ENCODE data around the gene XYLT1. TPM values are rescaled to one million over a fixed set of nuclear protein-coding genes. Genes with fewer than 3 reads are reported as not detected.
A peak's percentile ranks its signal among the peaks of the same experiment; 100 is the strongest.

The XYLT1 gene
- polyA plus RNA-seq, 3 donors, result 6.9 to 7.6 (median 7.6) TPM

- no peak for DNase-seq
Measured at GRCh38 chr16:17289674-17290635, 180.8 kb downstream of the XYLT1 start.

DNA sequence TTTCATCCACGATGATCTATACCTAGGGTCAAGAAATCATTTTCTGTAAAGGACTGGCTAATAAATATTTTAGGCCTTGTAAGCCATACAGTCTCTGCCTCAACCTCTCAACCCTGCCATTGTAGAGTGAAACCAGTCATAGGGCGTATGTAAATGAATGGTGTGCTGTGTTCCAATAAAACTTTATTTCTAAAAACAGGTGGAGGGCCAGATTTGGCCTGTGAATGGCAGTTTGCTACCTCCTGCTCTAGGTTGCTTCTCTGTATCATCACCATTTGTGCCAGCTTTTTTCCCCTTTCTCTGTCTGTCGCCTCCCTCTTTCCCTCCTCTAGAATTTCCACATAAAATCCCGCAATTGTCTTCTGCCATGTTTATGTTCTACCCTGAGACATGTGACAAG lies 181.7 kb downstream of the XYLT1 start:
- DNase-seq, result no peak

DNA sequence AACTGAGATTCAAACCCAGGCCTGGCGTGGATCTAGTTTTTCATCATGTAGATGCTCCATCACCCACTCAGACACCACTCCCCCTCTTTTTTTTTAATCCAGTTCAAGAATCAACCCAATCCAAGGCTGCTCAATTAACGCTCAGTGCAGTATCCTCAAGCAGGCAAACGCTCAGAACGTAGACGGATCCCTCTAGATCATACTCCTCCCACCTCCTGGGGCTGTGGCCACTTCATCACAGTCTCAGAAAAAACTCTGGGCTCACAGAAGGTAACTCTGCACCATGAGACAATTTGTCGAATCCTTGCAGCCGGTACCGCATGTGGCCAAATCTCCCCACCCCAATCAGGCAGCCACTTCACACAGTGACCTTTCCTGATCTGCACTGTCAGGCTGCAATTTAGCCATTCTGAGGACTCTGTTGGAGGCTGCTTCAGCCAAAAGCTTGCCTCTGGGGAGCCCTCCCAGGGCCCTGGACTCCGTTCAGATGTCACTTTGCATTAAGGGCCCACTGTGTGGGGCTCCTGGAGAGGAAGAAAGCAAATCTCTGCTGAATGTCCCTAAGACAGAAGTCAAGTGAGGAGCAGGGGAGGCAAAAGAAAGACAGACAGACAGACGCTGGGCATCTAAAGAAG lies 183.5 kb downstream of the XYLT1 start:
- DNase-seq, result no peak

- no peak for DNase-seq
Measured at GRCh38 chr16:17286443-17286842, 184.3 kb downstream of the XYLT1 start.

GRCh38 chr16:17283016-17283415 lies 187.7 kb downstream of the XYLT1 start:
- DNase-seq, result no peak

DNA sequence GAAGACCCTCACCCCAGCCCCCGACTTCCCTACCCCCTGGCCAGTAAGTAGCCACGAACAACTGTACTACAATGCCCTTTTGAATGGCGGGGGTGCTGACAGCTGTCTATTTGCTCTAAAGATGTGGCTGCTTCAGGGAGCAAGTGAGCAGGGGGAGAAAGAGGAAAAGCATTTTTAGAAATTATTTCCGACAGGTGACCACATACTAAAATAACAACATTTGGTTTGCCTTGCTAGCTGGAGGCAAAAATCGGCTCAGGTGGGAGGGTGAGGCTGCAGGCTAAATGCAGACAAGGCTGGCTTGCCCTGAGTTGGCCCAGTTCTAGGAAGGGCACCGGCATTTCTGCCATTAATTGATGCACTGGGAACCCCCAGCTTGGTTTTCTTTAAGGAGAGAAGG lies 188.5 kb downstream of the XYLT1 start:
- no peak for DNase-seq

GRCh38 chr16:17281052-17281451 lies 189.7 kb downstream of the XYLT1 start:
- no peak for DNase-seq

GRCh38 chr16:17278988-17279387 lies 191.8 kb downstream of the XYLT1 start:
- no peak for DNase-seq

DNA sequence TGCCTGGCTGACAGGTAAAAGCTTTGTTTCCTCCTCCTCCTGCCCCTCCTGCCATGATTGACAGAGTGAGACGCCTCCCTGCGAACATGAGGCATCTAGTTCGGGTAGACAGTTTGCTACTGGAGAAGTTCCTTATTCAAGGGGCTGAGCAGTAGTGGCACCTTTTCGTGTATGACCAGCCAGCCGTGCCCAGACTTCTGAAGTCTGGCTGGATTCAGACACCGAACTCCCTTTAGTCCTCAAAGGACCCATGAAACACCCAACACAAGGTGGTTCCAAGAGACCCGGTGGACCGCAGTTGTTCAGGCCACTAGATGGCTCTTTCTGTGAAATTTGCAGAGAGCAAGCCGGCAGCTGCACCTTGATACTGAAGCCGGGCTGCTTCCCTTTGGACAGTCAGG lies 192.8 kb downstream of the XYLT1 start:
- DNase-seq, result peak; percentile 21

DNA sequence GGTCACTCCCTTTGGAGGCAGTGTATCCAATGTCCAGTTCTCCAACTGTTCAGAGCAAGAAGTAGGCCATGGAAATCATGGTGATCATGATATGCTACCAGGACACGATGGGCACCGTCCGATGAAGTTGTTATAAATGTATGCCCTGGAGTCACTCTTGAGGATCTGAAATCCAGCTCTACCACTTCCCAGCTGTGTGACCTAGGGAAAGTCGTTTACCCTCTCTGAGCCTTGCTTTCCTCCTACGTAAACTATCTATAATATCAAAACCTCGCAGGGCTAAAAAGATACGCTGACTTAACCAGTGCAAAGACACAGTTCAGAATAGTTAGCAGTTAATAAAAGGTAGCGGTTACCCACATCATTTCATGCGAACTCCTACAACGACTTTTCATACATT lies 194.2 kb downstream of the XYLT1 start:
- no peak for DNase-seq

- peak; percentile 56 for DNase-seq
Measured at GRCh38 chr16:17276010-17276530, 194.7 kb downstream of the XYLT1 start.

DNA sequence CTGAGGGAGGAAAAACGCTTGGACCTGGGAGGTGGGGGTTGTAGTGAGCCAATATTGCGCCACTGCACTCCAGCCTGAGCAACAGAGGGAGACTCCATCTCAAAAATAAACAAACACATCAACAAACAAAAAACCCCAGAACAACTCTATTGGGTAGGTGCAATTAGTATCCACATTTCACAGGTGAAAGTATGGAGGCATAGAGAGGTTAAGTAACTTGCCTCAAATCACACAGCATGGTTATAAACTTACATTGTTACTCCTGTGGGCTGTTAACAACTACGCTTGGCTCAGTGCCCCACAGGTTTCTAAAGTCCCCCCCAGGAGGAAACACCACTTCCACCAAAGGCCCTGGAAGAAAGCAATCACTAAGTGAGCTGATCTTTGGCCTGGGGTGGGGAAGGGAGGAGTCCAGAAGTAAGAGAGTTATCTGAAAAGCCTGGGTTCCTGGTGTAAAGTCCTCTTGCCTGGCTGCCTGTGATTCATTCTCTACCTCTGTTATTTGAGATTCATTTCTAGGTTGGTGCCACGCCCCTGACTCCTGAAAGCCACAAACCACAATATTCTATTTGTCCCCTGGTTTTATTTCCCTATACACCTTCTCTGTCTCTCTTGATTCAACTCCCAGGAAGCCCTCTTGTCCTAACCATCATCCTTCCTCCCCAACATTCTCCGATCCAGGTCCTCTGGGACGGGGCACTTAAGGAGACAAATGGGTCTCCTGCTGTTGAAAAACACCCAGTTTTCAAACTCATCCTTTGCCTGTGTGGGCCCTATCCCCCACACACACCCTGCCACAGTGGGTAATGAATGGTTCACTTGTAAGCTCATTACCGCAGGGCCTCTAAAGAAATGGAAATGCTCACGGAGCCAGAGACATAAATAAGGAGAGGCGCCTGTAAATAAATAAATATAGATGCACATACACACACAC lies 195.4 kb downstream of the XYLT1 start:
- DNase-seq, result no peak

- DNase-seq, result no peak
Measured at GRCh38 chr16:17273142-17273561, 197.6 kb downstream of the XYLT1 start.

DNA sequence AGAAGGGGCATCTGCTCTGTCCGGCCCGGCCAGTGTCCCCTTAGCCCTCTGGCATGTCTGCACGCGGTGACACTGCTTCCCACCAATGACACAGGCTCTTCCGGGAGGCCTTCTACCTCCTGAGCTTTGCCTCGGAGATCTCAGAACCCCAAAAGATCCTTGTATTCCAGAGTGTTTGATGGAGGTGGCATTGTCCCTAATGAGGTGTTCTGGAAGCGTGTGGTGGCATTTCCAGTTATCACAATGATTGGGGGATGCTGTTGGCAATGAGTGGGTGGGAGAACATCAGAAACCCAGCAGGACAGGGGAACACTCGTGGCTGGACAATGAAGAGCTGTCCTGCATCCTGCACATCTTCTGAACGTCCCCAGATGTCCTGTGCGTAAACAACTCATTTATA lies 198.0 kb downstream of the XYLT1 start:
- DNase-seq, result no peak

GRCh38 chr16:17271687-17272086 lies 199.1 kb downstream of the XYLT1 start:
- DNase-seq, result no peak

DNA sequence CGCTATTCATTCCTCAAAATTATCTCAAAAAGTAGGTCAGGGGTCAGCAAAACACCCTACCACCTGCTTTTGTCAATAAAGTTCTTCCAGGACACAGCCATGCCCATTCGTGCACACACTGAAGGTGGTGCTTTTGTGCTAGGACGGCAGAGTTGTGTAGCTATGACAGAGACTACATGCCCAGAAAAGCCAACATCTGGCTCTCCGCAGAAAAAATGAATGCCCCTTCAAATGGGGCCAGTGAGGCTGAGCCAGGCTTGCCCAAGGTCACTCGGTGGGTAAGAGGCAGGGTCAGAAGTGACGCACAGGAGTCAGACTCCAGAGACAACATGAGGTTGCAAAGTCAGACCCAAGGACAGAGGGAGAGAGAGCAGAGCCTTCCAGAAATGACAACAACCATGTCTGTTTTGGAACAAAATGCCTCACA lies 200.1 kb downstream of the XYLT1 start:
- no peak for DNase-seq

DNA sequence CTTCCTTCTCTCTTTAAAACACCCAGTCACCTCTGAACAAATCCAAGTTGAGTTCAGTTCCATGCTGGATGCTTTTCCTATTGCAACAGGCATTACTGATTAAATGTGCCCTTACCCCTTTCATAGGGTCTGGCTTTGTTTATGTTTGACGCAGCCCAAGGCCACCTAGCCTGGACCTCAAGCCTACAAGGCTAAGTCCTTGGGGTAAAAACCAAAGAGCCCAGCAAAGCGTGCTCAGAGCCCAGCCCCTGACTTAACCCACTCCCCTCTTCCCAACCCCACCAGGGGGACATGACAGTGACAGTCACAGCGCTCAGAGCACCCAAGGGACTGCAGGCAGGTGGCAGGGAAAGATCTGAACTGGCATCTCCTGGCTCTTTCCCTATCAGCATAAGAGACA lies 200.6 kb downstream of the XYLT1 start:
- no peak for DNase-seq

- DNase-seq, result no peak
Measured at GRCh38 chr16:17269439-17269838, 201.3 kb downstream of the XYLT1 start.

- no peak for DNase-seq
Measured at GRCh38 chr16:17266608-17267313, 204.0 kb downstream of the XYLT1 start.

DNA sequence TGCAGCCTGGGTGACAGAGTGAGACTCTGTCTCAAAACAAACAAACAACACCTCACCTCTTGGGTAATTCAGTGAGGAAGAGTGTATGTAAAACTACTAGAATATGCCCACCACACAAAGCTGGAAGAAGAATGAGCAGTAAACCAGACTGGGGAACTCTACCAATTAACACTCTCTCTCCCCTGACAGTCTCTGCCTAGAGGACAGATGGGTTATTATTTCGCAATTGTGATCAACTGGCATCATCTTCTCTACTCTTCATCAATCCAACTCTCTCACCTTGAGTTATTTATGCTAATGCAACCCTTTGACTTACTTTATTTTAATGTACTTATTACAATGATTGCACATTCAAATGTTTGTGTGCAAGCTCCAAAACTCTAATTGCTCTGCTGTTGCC lies 205.6 kb downstream of the XYLT1 start:
- no peak for DNase-seq

- no peak for DNase-seq
Measured at GRCh38 chr16:17261197-17261858, 209.4 kb downstream of the XYLT1 start.

All from renal pelvis (tissue), 4 donors.